ENCODE data around the gene AGAP4. TPM values are rescaled to one million over a fixed set of nuclear protein-coding genes. Genes with fewer than 3 reads are reported as not detected.

Gene AGAP4
- total RNA-seq, 1 donor from 2014 or later, result 18.4 TPM

Other genes starting within 250 kb of the AGAP4 start
- 4.6 and 4.9 TPM in 2 replicates for gene ZFAND4, start 174.7 kb downstream of the AGAP4 start, total RNA-seq
- gene WASHC2C, start 120.2 kb downstream of the AGAP4 start, total RNA-seq, result 39.4 and 39.6 TPM in 2 replicates
- 90.9 and 93.2 TPM in 2 replicates for gene TIMM23, start 125.0 kb upstream of the AGAP4 start, total RNA-seq
- 116 and 120 TPM in 2 replicates for gene NCOA4, start 183.1 kb upstream of the AGAP4 start, total RNA-seq
- not detected in 2 replicates for gene MSMB, start 198.8 kb upstream of the AGAP4 start, total RNA-seq

All from astrocyte (in vitro differentiated cells and primary cell).